ENCODE data around the gene URM1. TPM values are rescaled to one million over a fixed set of nuclear protein-coding genes. Genes with fewer than 3 reads are reported as not detected.
A peak's percentile ranks its signal among the peaks of the same experiment; 100 is the strongest.

URM1 gene
- total RNA-seq, 1 experiment from 2014 or later: 102 TPM

GRCh38 chr9:128428644-128429512 is 57.7 kb downstream of the URM1 start:
- no peak for DNase-seq (ENCODE audit: low spot score)

DNA sequence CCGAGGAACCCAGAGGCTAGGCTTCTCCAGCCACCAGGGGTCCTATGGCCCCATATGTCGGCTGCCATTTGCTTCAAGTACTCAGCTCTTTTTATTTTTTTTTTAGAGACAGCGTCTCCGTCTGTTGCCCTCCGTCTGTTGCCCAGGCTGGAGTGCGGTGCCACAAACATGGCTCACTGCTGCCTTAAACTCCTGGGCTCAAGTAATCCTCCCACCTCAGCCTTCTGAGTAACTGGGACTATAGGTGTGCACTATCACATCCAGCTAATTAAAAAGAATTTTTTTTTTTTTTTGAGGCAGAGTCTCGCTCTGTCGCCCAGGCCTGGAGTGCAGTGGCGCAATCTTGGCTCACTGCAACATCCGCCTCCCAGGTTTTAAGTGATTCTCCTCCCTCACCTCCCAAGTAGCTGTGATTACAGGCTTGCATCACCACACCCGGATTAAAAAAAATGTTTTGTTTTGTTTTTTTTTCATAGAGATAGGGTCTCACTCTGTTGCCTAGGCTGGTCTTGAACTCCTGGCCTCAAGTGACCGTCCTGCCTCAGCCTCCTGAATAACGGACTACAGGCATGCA is 58.4 kb downstream of the URM1 start:
- DNase-seq (ENCODE audit: low spot score): no peak

DNA sequence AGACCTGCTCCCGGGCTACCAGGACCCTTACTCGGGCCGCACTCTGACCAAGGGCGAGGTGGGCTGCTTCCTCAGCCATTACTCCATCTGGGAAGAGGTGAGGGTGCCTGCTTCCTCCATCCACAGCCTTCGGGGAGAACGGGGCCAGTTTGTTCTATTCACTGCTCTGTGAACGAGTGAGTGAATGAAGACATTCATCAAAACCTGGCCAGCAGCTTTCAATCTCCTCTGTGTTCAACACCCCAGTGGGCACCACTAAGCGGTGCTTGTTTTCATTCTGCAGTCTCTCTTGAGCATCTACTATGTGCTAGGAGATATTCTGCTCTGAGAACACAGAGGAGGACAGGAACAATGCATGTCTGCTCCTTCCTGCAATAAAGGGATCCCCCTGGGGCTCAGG is 60.0 kb downstream of the URM1 start:
- DNase-seq (ENCODE audit: low spot score): no peak

DNA sequence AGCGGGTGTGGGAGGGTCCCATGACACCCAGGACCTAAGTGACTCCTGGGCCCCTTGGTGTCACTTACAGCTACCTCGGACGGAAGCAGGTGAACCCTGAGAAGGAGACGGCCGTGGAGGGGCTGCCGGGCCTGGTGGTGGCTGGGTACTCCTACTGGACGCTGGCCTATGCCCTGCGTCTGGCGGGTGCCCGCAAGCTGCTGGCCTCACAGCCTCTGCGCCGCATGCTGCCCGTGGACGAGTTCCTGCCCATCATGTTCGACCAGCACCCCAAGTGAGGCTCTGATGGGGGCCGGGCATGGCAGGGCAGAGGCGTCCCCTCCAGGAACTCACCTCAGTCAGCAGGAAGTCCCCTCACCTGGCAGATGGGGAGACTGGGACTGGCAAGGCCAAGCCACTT is 63.2 kb downstream of the URM1 start:
- no peak for DNase-seq (ENCODE audit: low spot score)

- no peak for DNase-seq (ENCODE audit: low spot score)
These were observed 64.4 kb downstream of the URM1 start for GRCh38 chr9:128435611-128436010.

- peak; percentile 89 for DNase-seq (ENCODE audit: low spot score)
These were observed 67.4 kb downstream of the URM1 start for GRCh38 chr9:128438343-128439109.

DNA sequence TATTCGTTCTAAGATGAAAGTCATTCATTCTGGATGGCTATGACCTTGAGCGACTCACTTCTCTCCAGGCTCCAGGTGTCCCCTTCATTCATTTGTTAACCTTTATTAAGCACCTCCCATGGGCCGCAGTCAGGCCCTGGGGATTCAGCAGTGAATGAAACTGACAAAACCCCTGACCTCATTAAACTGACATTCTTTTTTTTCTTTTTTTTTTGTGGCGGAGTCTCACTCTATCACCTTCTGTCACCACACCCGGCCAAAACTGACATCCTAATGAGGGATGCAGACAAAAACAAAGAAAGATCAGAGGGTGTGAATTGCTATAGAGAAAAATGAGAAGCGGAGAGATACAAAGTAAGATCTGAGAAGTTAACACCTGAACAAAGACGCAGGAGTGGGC is 68.1 kb downstream of the URM1 start:
- no peak for DNase-seq (ENCODE audit: low spot score)

Other genes with a start within 250 kb of the URM1 start
- gene PTGES2, start 243.6 kb upstream of the URM1 start, total RNA-seq (2014; rRNA removed; shearing (Covaris generic)): 365 and 392 TPM in 2 replicates
- 221 and 241 TPM in 2 replicates for gene LCN2, start 221.9 kb upstream of the URM1 start, total RNA-seq (2014; rRNA removed; shearing (Covaris generic))
- 439 and 565 TPM in 2 replicates for gene BBLN, start 211.1 kb upstream of the URM1 start, total RNA-seq (2014; rRNA removed; shearing (Covaris generic))
- gene CIZ1, start 179.8 kb upstream of the URM1 start, total RNA-seq (2014; rRNA removed; shearing (Covaris generic)): 99.1 and 99.9 TPM in 2 replicates
- 83.8 and 87.7 TPM in 2 replicates for gene DNM1, start 168.0 kb upstream of the URM1 start, total RNA-seq (2014; rRNA removed; shearing (Covaris generic))
- gene GOLGA2, start 95.4 kb upstream of the URM1 start, total RNA-seq (2014; rRNA removed; shearing (Covaris generic)): 59.0 and 63.4 TPM in 2 replicates
- gene SWI5, start 95.1 kb upstream of the URM1 start, total RNA-seq (2014; rRNA removed; shearing (Covaris generic)): 51.4 and 52.6 TPM in 2 replicates
- 66.9 and 69.8 TPM in 2 replicates for gene TRUB2, start 48.9 kb upstream of the URM1 start, total RNA-seq (2014; rRNA removed; shearing (Covaris generic))
- 71.3 and 76.1 TPM in 2 replicates for gene COQ4, start 48.5 kb upstream of the URM1 start, total RNA-seq (2014; rRNA removed; shearing (Covaris generic))
- 34.9 and 38.2 TPM in 2 replicates for gene SLC27A4, start 30.8 kb upstream of the URM1 start, total RNA-seq (2014; rRNA removed; shearing (Covaris generic))
- gene CERCAM, start 49.5 kb downstream of the URM1 start, total RNA-seq (2014; rRNA removed; shearing (Covaris generic)): 0.25 TPM in 1 of 2 replicates, not detected in the other
- gene ODF2, start 84.6 kb downstream of the URM1 start, total RNA-seq (2014; rRNA removed; shearing (Covaris generic)): 34.2 and 36.0 TPM in 2 replicates
- 28.4 and 33.9 TPM in 2 replicates for gene GLE1, start 133.3 kb downstream of the URM1 start, total RNA-seq (2014; rRNA removed; shearing (Covaris generic))
- gene SPTAN1, start 181.2 kb downstream of the URM1 start, total RNA-seq (2014; rRNA removed; shearing (Covaris generic)): 192 and 203 TPM in 2 replicates